ENCODE data around the gene CASKIN2. TPM values are rescaled to one million over a fixed set of nuclear protein-coding genes. Genes with fewer than 3 reads are reported as not detected.

CASKIN2 gene
- polyA plus RNA-seq, 2 of the 4 experiments (the other 2 are of a cell fraction): 3.6 to 11.2 TPM

GRCh38 chr17:75503337-75503950, 11.9 kb downstream of the CASKIN2 start:
- no peak for FAIRE-seq
- 86% methylated on average over 14 of the region's 23 CpGs for WGBS (ENCODE audit: missing lambda C conversion rate)
- CTCF ChIA-PET: interaction anchor here (0.7 to 6.4 kb wide), 28 partner anchors 10 to 389 kb away, joined by 3 to 55 read pairs (median 6); partner anchors contain the start of genes LLGL2, SMIM5 and TSEN54

GRCh38 chr17:75502721-75503329, 12.5 kb downstream of the CASKIN2 start:
- 90% methylated on average over 25 of the region's 25 CpGs for WGBS (ENCODE audit: missing lambda C conversion rate)
- ChIA-PET CTCF (interaction anchor here (0.6 to 6.4 kb wide), 26 partner anchors 9 to 389 kb away, joined by 3 to 55 read pairs (median 6); partner anchors contain the start of genes SMIM5 and TSEN54), POLR2A (interaction anchor here (0.6 to 1.1 kb wide), 2 partner anchors 13 to 413 kb away, joined by 3 to 9 read pairs; partner anchors contain the start of gene TSEN54)
- H3K27ac ChIP-seq: no peak overlapping the region
- no peak overlapping the region for H3K4me3 ChIP-seq
- no peaks in the 10 kb centered on the region for H3K4me1 ChIP-seq
- no peaks in the 10 kb centered on the region for H3K9me3 ChIP-seq
- H3K4me2 ChIP-seq: no peak overlapping the region
- no peak for ATAC-seq
- no peak for FAIRE-seq
- no peak for DNase-seq (ENCODE audit: low read depth in 1 of 2, low spot score in 1 of 2)
- no peak for TF ChIP-seq HEYL (CRISPR knock-in tag; IDR thresholded peaks at IDR 0.05)
- no peak for TF ChIP-seq CBX8 (IDR thresholded peaks at IDR 0.05)
- no peak for TF ChIP-seq NFE2L2 (conservative IDR thresholded peaks at IDR 0.05; ENCODE audit: low read length)
- TF ChIP-seq CEBPB (IDR thresholded peaks at IDR 0.05): no peak
- TF ChIP-seq MAZ (IDR thresholded peaks at IDR 0.05; ENCODE audit: borderline replicate concordance, low read depth, low read length): no peak
- no peak for TF ChIP-seq ZNF302 (CRISPR knock-in tag; IDR thresholded peaks at IDR 0.05)
- TF ChIP-seq TFCP2L1 (CRISPR knock-in tag; IDR thresholded peaks at IDR 0.05): no peak
- TF ChIP-seq ZSCAN20 (CRISPR knock-in tag; IDR thresholded peaks at IDR 0.05): no peak
- no peak for TF ChIP-seq HES2 (IDR thresholded peaks at IDR 0.05)
- TF ChIP-seq ZFP36 (IDR thresholded peaks at IDR 0.05; ENCODE audit: borderline replicate concordance, partially characterized antibody): no peak
- no peak for TF ChIP-seq KDM1A (IDR thresholded peaks at IDR 0.05; ENCODE audit: low read depth)
- no peak for TF ChIP-seq PHF8 (IDR thresholded peaks at IDR 0.05; ENCODE audit: borderline replicate concordance, low read depth)
- TF ChIP-seq RNF2 (IDR thresholded peaks at IDR 0.05; ENCODE audit: borderline replicate concordance, low read depth): no peak

More at GRCh38 chr17:75503337-75503950, 11.9 kb downstream of the CASKIN2 start:
- ATAC-seq (no peak), DNase-seq (ENCODE audit: low read depth in 1 of 2, low spot score in 1 of 2) (no peak)
- Histone ChIP-seq H3K4me3 (no peak overlapping the region), H3K4me1 (peaks cover 5% of the 10 kb centered on the region), H3K27ac (no peak overlapping the region), H3K4me2 (no peak overlapping the region), H3K9me3 (no peaks in the 10 kb centered on the region)
- TF ChIP-seq CEBPB (IDR thresholded peaks at IDR 0.05): no peak
- no peak for TF ChIP-seq MAFK (IDR thresholded peaks at IDR 0.05; ENCODE audit: partially characterized antibody)
- TF ChIP-seq, protein P1, sequence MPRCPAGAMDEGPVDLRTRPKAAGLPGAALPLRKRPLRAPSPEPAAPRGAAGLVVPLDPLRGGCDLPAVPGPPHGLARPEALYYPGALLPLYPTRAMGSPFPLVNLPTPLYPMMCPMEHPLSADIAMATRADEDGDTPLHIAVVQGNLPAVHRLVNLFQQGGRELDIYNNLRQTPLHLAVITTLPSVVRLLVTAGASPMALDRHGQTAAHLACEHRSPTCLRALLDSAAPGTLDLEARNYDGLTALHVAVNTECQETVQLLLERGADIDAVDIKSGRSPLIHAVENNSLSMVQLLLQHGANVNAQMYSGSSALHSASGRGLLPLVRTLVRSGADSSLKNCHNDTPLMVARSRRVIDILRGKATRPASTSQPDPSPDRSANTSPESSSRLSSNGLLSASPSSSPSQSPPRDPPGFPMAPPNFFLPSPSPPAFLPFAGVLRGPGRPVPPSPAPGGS (IDR thresholded peaks at IDR 0.05): no peak
- no peak for TF ChIP-seq RAD21 (conservative IDR thresholded peaks at IDR 0.05 in 1 of 2, IDR thresholded peaks at IDR 0.05 in 1 of 2)
- no peak for TF ChIP-seq HOXB5 (CRISPR knock-in tag; IDR thresholded peaks at IDR 0.05)
- TF ChIP-seq POLR2A (IDR thresholded peaks at IDR 0.05; ENCODE audit: low read length): no peak
- no peak for TF ChIP-seq MAZ (IDR thresholded peaks at IDR 0.05; ENCODE audit: borderline replicate concordance, low read depth, low read length)
- TF ChIP-seq, protein P2, sequence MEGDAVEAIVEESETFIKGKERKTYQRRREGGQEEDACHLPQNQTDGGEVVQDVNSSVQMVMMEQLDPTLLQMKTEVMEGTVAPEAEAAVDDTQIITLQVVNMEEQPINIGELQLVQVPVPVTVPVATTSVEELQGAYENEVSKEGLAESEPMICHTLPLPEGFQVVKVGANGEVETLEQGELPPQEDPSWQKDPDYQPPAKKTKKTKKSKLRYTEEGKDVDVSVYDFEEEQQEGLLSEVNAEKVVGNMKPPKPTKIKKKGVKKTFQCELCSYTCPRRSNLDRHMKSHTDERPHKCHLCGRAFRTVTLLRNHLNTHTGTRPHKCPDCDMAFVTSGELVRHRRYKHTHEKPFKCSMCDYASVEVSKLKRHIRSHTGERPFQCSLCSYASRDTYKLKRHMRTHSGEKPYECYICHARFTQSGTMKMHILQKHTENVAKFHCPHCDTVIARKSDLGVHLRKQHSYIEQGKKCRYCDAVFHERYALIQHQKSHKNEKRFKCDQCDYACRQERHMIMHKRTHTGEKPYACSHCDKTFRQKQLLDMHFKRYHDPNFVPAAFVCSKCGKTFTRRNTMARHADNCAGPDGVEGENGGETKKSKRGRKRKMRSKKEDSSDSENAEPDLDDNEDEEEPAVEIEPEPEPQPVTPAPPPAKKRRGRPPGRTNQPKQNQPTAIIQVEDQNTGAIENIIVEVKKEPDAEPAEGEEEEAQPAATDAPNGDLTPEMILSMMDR (IDR thresholded peaks at IDR 0.05): no peak
- TF ChIP-seq POLR2AphosphoS2 (conservative IDR thresholded peaks at IDR 0.05; ENCODE audit: low read length): no peak
- TF ChIP-seq, protein P3, sequence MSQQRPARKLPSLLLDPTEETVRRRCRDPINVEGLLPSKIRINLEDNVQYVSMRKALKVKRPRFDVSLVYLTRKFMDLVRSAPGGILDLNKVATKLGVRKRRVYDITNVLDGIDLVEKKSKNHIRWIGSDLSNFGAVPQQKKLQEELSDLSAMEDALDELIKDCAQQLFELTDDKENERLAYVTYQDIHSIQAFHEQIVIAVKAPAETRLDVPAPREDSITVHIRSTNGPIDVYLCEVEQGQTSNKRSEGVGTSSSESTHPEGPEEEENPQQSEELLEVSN (IDR thresholded peaks at IDR 0.05; ENCODE audit: borderline replicate concordance, low read depth): no peak
- no peak for TF ChIP-seq ZSCAN20 (CRISPR knock-in tag; IDR thresholded peaks at IDR 0.05)
- TF ChIP-seq ZC3H11A (IDR thresholded peaks at IDR 0.05): no peak
- no peak for TF ChIP-seq SMC3 (IDR thresholded peaks at IDR 0.05)
- TF ChIP-seq PBX3 (IDR thresholded peaks at IDR 0.05): no peak
- TF ChIP-seq ELK1 (IDR thresholded peaks at IDR 0.05; ENCODE audit: low read depth, low read length): no peak
- no peak for TF ChIP-seq TP53 (CRISPR knock-in tag; IDR thresholded peaks at IDR 0.05)
- TF ChIP-seq RFX5 (IDR thresholded peaks at IDR 0.05): no peak
- no peak for TF ChIP-seq ESRRA (IDR thresholded peaks at IDR 0.05; ENCODE audit: borderline replicate concordance, low read length)
- POLR2A ChIA-PET: interaction anchor here (1.1 kb wide), 1 partner anchor 13 kb away, joined by 3 read pairs; the partner anchor contains the start of gene TSEN54

Data from A549 (cell line).